ENCODE results near the gene SOX5.

Gene SOX5

GRCh38 chr12:23614280-23614679, 335.2 kb downstream of the SOX5 start:
- no peaks in the 10 kb centered on the region for H3K9me3 ChIP-seq (ENCODE audit: control insufficient read depth, low read length)
- no peak overlapping the region for H3K27ac ChIP-seq (ENCODE audit: insufficient read depth, low read depth, low read length, poor library complexity, severe bottlenecking)
- no peak overlapping the region for H3K4me3 ChIP-seq (ENCODE audit: insufficient read depth, low read depth, low read length)
- H3K36me3 ChIP-seq (ENCODE audit: control insufficient read depth, insufficient read depth, low read length), result no peaks in the 10 kb centered on the region
- 90 to 100% methylated on average over 2 of the region's 2 CpGs for WGBS, 2 experiments
- no peaks in the 10 kb centered on the region for H3K27me3 ChIP-seq (ENCODE audit: control insufficient read depth, insufficient read depth, low read length, poor library complexity, severe bottlenecking)
- no peaks in the 10 kb centered on the region for H3K4me1 ChIP-seq (ENCODE audit: control insufficient read depth, insufficient read depth, low read length)

GRCh38 chr12:23611320-23611719, 338.1 kb downstream of the SOX5 start:
- no peaks in the 10 kb centered on the region for H3K9me3 ChIP-seq (ENCODE audit: control insufficient read depth, low read length)
- H3K27me3 ChIP-seq (ENCODE audit: control insufficient read depth, insufficient read depth, low read length, poor library complexity, severe bottlenecking), result no peaks in the 10 kb centered on the region
- no peaks in the 10 kb centered on the region for H3K36me3 ChIP-seq (ENCODE audit: control insufficient read depth, insufficient read depth, low read length)
- 95 to 100% methylated on average over 2 of the region's 4 CpGs for WGBS, 2 experiments
- H3K27ac ChIP-seq (ENCODE audit: insufficient read depth, low read depth, low read length, poor library complexity, severe bottlenecking), result no peak overlapping the region
- H3K4me3 ChIP-seq (ENCODE audit: insufficient read depth, low read depth, low read length), result no peak overlapping the region
- H3K4me1 ChIP-seq (ENCODE audit: control insufficient read depth, insufficient read depth, low read length), result no peaks in the 10 kb centered on the region

- no peaks in the 10 kb centered on the region for H3K27me3 ChIP-seq (ENCODE audit: control insufficient read depth, insufficient read depth, low read length, poor library complexity, severe bottlenecking)
- WGBS, 2 experiments, result 89 to 93% methylated on average over 5 of the region's 5 CpGs
- peaks cover 7% of the 10 kb centered on the region for H3K36me3 ChIP-seq (ENCODE audit: control insufficient read depth, insufficient read depth, low read length)
- no peak overlapping the region for H3K27ac ChIP-seq (ENCODE audit: insufficient read depth, low read depth, low read length, poor library complexity, severe bottlenecking)
- H3K9me3 ChIP-seq (ENCODE audit: control insufficient read depth, low read length), result no peaks in the 10 kb centered on the region
- no peak overlapping the region for H3K4me3 ChIP-seq (ENCODE audit: insufficient read depth, low read depth, low read length)
- H3K4me1 ChIP-seq (ENCODE audit: control insufficient read depth, insufficient read depth, low read length), result no peaks in the 10 kb centered on the region
These were observed 348.6 kb downstream of the SOX5 start for GRCh38 chr12:23600919-23601318.

- 81 to 94% methylated on average over 2 to 3 of the region's 3 CpGs for WGBS, 2 experiments
- Histone ChIP-seq H3K27me3 (ENCODE audit: control insufficient read depth, insufficient read depth, low read length, poor library complexity, severe bottlenecking) (no peaks in the 10 kb centered on the region), H3K4me3 (ENCODE audit: insufficient read depth, low read depth, low read length) (no peak overlapping the region), H3K9me3 (ENCODE audit: control insufficient read depth, low read length) (no peaks in the 10 kb centered on the region), H3K36me3 (ENCODE audit: control insufficient read depth, insufficient read depth, low read length) (peaks cover 7% of the 10 kb centered on the region), H3K4me1 (ENCODE audit: control insufficient read depth, insufficient read depth, low read length) (no peaks in the 10 kb centered on the region), H3K27ac (ENCODE audit: insufficient read depth, low read depth, low read length, poor library complexity, severe bottlenecking) (no peak overlapping the region)
These were observed 352.9 kb downstream of the SOX5 start for GRCh38 chr12:23596568-23596967.

GRCh38 chr12:23587833-23588559, 361.5 kb downstream of the SOX5 start:
- peaks cover 6% of the 10 kb centered on the region for H3K4me1 ChIP-seq (ENCODE audit: control insufficient read depth, insufficient read depth, low read length)
- no peak overlapping the region for H3K4me3 ChIP-seq (ENCODE audit: insufficient read depth, low read depth, low read length)
- H3K36me3 ChIP-seq (ENCODE audit: control insufficient read depth, insufficient read depth, low read length), result no peaks in the 10 kb centered on the region
- H3K27ac ChIP-seq (ENCODE audit: insufficient read depth, low read depth, low read length, poor library complexity, severe bottlenecking), result no peak overlapping the region
- H3K27me3 ChIP-seq (ENCODE audit: control insufficient read depth, insufficient read depth, low read length, poor library complexity, severe bottlenecking), result no peaks in the 10 kb centered on the region
- 91 to 97% methylated on average over 3 to 4 of the region's 4 CpGs for WGBS, 2 experiments
- H3K9me3 ChIP-seq (ENCODE audit: control insufficient read depth, low read length), result no peaks in the 10 kb centered on the region

- no peaks in the 10 kb centered on the region for H3K9me3 ChIP-seq (ENCODE audit: control insufficient read depth, low read length)
- WGBS, 2 experiments, result 75 to 80% methylated on average over 11 of the region's 11 CpGs
- no peaks in the 10 kb centered on the region for H3K36me3 ChIP-seq (ENCODE audit: control insufficient read depth, insufficient read depth, low read length)
- H3K4me3 ChIP-seq (ENCODE audit: insufficient read depth, low read depth, low read length), result no peak overlapping the region
- H3K27me3 ChIP-seq (ENCODE audit: control insufficient read depth, insufficient read depth, low read length, poor library complexity, severe bottlenecking), result no peaks in the 10 kb centered on the region
- H3K4me1 ChIP-seq (ENCODE audit: control insufficient read depth, insufficient read depth, low read length), result peaks cover 6% of the 10 kb centered on the region
- no peak overlapping the region for H3K27ac ChIP-seq (ENCODE audit: insufficient read depth, low read depth, low read length, poor library complexity, severe bottlenecking)
These were observed 363.7 kb downstream of the SOX5 start for GRCh38 chr12:23585782-23586163.

- Histone ChIP-seq H3K36me3 (ENCODE audit: control insufficient read depth, insufficient read depth, low read length) (no peaks in the 10 kb centered on the region), H3K27me3 (ENCODE audit: control insufficient read depth, insufficient read depth, low read length, poor library complexity, severe bottlenecking) (no peaks in the 10 kb centered on the region), H3K27ac (ENCODE audit: insufficient read depth, low read depth, low read length, poor library complexity, severe bottlenecking) (no peak overlapping the region), H3K4me1 (ENCODE audit: control insufficient read depth, insufficient read depth, low read length) (peaks cover 6% of the 10 kb centered on the region), H3K4me3 (ENCODE audit: insufficient read depth, low read depth, low read length) (no peak overlapping the region), H3K9me3 (ENCODE audit: control insufficient read depth, low read length) (no peaks in the 10 kb centered on the region)
- WGBS, 2 experiments, result 64 to 85% methylated on average over 1 to 2 of the region's 2 CpGs
These were observed 364.2 kb downstream of the SOX5 start for GRCh38 chr12:23585156-23585781.

GRCh38 chr12:23581913-23582312, 367.6 kb downstream of the SOX5 start:
- Histone ChIP-seq H3K4me1 (ENCODE audit: control insufficient read depth, insufficient read depth, low read length) (peaks cover 6% of the 10 kb centered on the region), H3K27ac (ENCODE audit: insufficient read depth, low read depth, low read length, poor library complexity, severe bottlenecking) (no peak overlapping the region)
- WGBS, 2 experiments, result 88 to 93% methylated on average over 3 of the region's 3 CpGs

GRCh38 chr12:23579257-23579656, 370.2 kb downstream of the SOX5 start:
- Histone ChIP-seq H3K36me3 (ENCODE audit: control insufficient read depth, insufficient read depth, low read length) (no peaks in the 10 kb centered on the region), H3K27me3 (ENCODE audit: control insufficient read depth, insufficient read depth, low read length, poor library complexity, severe bottlenecking) (no peaks in the 10 kb centered on the region), H3K9me3 (ENCODE audit: control insufficient read depth, low read length) (no peaks in the 10 kb centered on the region), H3K4me1 (ENCODE audit: control insufficient read depth, insufficient read depth, low read length) (no peaks in the 10 kb centered on the region), H3K4me3 (ENCODE audit: insufficient read depth, low read depth, low read length) (no peak overlapping the region), H3K27ac (ENCODE audit: insufficient read depth, low read depth, low read length, poor library complexity, severe bottlenecking) (no peak overlapping the region)
- WGBS, 2 experiments, result no CpG with 5 or more reads among the region's 1 CpG

More at GRCh38 chr12:23581913-23582312, 367.6 kb downstream of the SOX5 start:
- H3K27me3 ChIP-seq (ENCODE audit: control insufficient read depth, insufficient read depth, low read length, poor library complexity, severe bottlenecking), result no peaks in the 10 kb centered on the region
- no peaks in the 10 kb centered on the region for H3K9me3 ChIP-seq (ENCODE audit: control insufficient read depth, low read length)
- no peak overlapping the region for H3K4me3 ChIP-seq (ENCODE audit: insufficient read depth, low read depth, low read length)
- no peaks in the 10 kb centered on the region for H3K36me3 ChIP-seq (ENCODE audit: control insufficient read depth, insufficient read depth, low read length)

- H3K9me3 ChIP-seq (ENCODE audit: control insufficient read depth, low read length), result no peaks in the 10 kb centered on the region
- H3K27me3 ChIP-seq (ENCODE audit: control insufficient read depth, insufficient read depth, low read length, poor library complexity, severe bottlenecking), result no peaks in the 10 kb centered on the region
- H3K27ac ChIP-seq (ENCODE audit: insufficient read depth, low read depth, low read length, poor library complexity, severe bottlenecking), result no peak overlapping the region
- H3K36me3 ChIP-seq (ENCODE audit: control insufficient read depth, insufficient read depth, low read length), result no peaks in the 10 kb centered on the region
- H3K4me1 ChIP-seq (ENCODE audit: control insufficient read depth, insufficient read depth, low read length), result no peaks in the 10 kb centered on the region
- 86 to 97% methylated on average over 1 to 2 of the region's 2 CpGs for WGBS, 2 experiments
- no peak overlapping the region for H3K4me3 ChIP-seq (ENCODE audit: insufficient read depth, low read depth, low read length)
These were observed 373.1 kb downstream of the SOX5 start for GRCh38 chr12:23576372-23576771.
